ENCODE measurements around the gene OR10G2. TPM values are rescaled to one million over a fixed set of nuclear protein-coding genes. Genes with fewer than 3 reads are reported as not detected.

The OR10G2 gene
- total RNA-seq, 2 experiments from 2014 or later = not detected

GRCh38 chr14:21654215-21654614, 19.5 kb upstream of the OR10G2 start:
- Histone ChIP-seq H3K27ac (ENCODE audit: low read depth in 1 of 2, low read length in 2 of 2) (no peak overlapping the region), H3K27me3 (ENCODE audit: control insufficient read depth in 1 of 2, insufficient read depth in 2 of 2, low read length in 2 of 2) (peaks cover 0 to 11% of the 10 kb centered on the region in 2 experiments), H3K4me3 (ENCODE audit: low read length) (no peak overlapping the region), H3K4me1 (ENCODE audit: insufficient read depth, low read length) (no peaks in the 10 kb centered on the region), H3K36me3 (ENCODE audit: insufficient read depth, low read length) (no peaks in the 10 kb centered on the region), H3K9me3 (ENCODE audit: control insufficient read depth in 1 of 2, insufficient read depth in 1 of 2, low read length in 2 of 2) (no peaks in the 10 kb centered on the region)
- no peak for TF ChIP-seq CTCF (IDR thresholded peaks at IDR 0.05)
- no peak for ATAC-seq (ENCODE audit: poor library complexity)
- H3K4me1 Mint-ChIP-seq (ENCODE audit: low read depth) = no peaks in the 10 kb centered on the region
- H3K4me3 Mint-ChIP-seq = no peak overlapping the region
- no peak for DNase-seq
- CTCF ChIA-PET = no interaction called here
- H3K27ac Mint-ChIP-seq = no peak overlapping the region
- H3K9me3 Mint-ChIP-seq = no peaks in the 10 kb centered on the region
- H3K27me3 Mint-ChIP-seq = peaks cover 34% of the 10 kb centered on the region
- POLR2A ChIA-PET = no interaction called here
- no peaks in the 10 kb centered on the region for H3K36me3 Mint-ChIP-seq (ENCODE audit: low read depth)
- intact Hi-C loops (cut with DNase I, micrococcal nuclease) = no loop called here

GRCh38 chr14:21653331-21653885, 18.7 kb upstream of the OR10G2 start, which contains the start of gene OR4E2:
TSS of gene OR4E2 (plus strand) at chr14:21653835. CDS start at chr14:21665083, 11,248 bp downstream.
- no peak within 1 kb of the TSS for H3K27ac ChIP-seq (ENCODE audit: low read depth in 1 of 2, low read length in 2 of 2)
- ATAC-seq (ENCODE audit: poor library complexity) = no peak
- ChIA-PET POLR2A (no interaction called here), CTCF (no interaction called here)
- no peaks in the 10 kb centered on the region for H3K9me3 ChIP-seq (ENCODE audit: control insufficient read depth in 1 of 2, insufficient read depth in 1 of 2, low read length in 2 of 2)
- no peaks in the 10 kb centered on the region for H3K36me3 ChIP-seq (ENCODE audit: insufficient read depth, low read length)
- H3K27me3 ChIP-seq (ENCODE audit: control insufficient read depth in 1 of 2, insufficient read depth in 2 of 2, low read length in 2 of 2) = peaks cover 0 to 11% of the 10 kb centered on the region in 2 experiments
- H3K4me3 ChIP-seq (ENCODE audit: low read length) = no peak within 1 kb of the TSS
- Mint-ChIP-seq H3K4me3 (no peak within 1 kb of the TSS), H3K27me3 (peaks cover 34% of the 10 kb centered on the region), H3K4me1 (ENCODE audit: low read depth) (no peaks in the 10 kb centered on the region), H3K27ac (no peak within 1 kb of the TSS), H3K36me3 (ENCODE audit: low read depth) (no peaks in the 10 kb centered on the region), H3K9me3 (no peaks in the 10 kb centered on the region)
- no peak for DNase-seq
- no peaks in the 10 kb centered on the region for H3K4me1 ChIP-seq (ENCODE audit: insufficient read depth, low read length)
- intact Hi-C loops (cut with DNase I, micrococcal nuclease) = no loop called here
- no peak for TF ChIP-seq CTCF (IDR thresholded peaks at IDR 0.05)

GRCh38 chr14:21652209-21652808, 17.6 kb upstream of the OR10G2 start:
- intact Hi-C loops (cut with DNase I, micrococcal nuclease) = no loop called here

More at GRCh38 chr14:21652209-21652808, 17.6 kb upstream of the OR10G2 start:
- no peak for DNase-seq
- Mint-ChIP-seq H3K27ac (no peak overlapping the region), H3K4me1 (ENCODE audit: low read depth) (no peaks in the 10 kb centered on the region), H3K27me3 (peaks cover 35% of the 10 kb centered on the region), H3K9me3 (no peaks in the 10 kb centered on the region), H3K36me3 (ENCODE audit: low read depth) (no peaks in the 10 kb centered on the region), H3K4me3 (no peak overlapping the region)
- no peak for ATAC-seq (ENCODE audit: poor library complexity)
- Histone ChIP-seq H3K9me3 (ENCODE audit: control insufficient read depth in 1 of 2, insufficient read depth in 1 of 2, low read length in 2 of 2) (no peaks in the 10 kb centered on the region), H3K36me3 (ENCODE audit: insufficient read depth, low read length) (no peaks in the 10 kb centered on the region), H3K4me1 (ENCODE audit: insufficient read depth, low read length) (no peaks in the 10 kb centered on the region), H3K4me3 (ENCODE audit: low read length) (no peak overlapping the region), H3K27ac (ENCODE audit: low read depth in 1 of 2, low read length in 2 of 2) (no peak overlapping the region), H3K27me3 (ENCODE audit: control insufficient read depth in 1 of 2, insufficient read depth in 2 of 2, low read length in 2 of 2) (peaks cover 0 to 11% of the 10 kb centered on the region in 2 experiments)
- ChIA-PET POLR2A (no interaction called here), CTCF (interaction anchor here (1.0 kb wide), 1 partner anchor 11 kb away, joined by 3 read pairs; no protein-coding TSS in a partner anchor)
- no peak for TF ChIP-seq CTCF (IDR thresholded peaks at IDR 0.05)

Measured in CD4-positive, alpha-beta T cell (primary cell).